AG08396 (cell line): ENCODE measurements around the gene SLC44A1.

ENCODE experiments used
- DNase-seq: peaks from one replicate; pipeline ENCODE4 v3.0.0; 2012; ENCODE audit warnings: low spot score, mixed read lengths

Gene SLC44A1

DNA sequence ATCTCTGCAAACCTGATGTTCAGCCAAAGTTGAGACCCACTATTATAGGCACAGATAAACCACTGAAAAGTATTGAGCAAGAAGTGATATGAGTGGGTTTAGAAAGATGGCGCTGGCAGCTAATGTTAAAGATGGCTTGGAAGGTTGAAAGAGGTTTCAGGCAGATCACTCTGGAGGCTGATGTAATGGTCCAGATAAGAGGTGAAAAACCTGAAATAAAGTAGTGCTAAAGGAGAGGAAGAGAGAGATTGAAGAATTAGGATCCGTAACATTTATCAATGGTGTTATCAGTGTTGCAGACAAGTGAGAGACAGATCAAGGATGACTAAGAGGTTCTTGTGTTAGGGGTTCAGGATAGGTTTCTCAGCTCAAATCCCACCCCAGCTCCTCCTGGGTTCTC, 58.3 kb downstream of the SLC44A1 start:
- no peak for DNase-seq

DNA sequence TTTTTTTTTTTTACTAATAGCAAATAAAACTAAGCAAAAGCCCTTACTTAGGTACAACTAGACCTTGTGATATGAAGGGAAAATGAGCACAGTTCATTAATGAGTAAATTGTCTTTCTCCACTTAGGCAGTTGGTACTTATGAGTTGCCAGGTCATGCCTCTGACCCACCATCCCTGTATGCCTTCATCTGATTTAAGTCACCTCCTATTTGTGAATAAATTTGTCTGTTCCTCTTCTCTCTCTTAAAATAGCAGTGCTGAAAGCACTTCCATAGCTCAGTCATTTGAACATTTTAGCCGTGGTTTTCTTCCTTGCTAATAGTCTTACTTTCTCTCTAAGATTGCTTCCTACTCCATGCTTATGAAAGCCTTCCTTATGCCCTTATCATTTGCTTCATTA, 61.4 kb downstream of the SLC44A1 start:
- no peak for DNase-seq

DNA sequence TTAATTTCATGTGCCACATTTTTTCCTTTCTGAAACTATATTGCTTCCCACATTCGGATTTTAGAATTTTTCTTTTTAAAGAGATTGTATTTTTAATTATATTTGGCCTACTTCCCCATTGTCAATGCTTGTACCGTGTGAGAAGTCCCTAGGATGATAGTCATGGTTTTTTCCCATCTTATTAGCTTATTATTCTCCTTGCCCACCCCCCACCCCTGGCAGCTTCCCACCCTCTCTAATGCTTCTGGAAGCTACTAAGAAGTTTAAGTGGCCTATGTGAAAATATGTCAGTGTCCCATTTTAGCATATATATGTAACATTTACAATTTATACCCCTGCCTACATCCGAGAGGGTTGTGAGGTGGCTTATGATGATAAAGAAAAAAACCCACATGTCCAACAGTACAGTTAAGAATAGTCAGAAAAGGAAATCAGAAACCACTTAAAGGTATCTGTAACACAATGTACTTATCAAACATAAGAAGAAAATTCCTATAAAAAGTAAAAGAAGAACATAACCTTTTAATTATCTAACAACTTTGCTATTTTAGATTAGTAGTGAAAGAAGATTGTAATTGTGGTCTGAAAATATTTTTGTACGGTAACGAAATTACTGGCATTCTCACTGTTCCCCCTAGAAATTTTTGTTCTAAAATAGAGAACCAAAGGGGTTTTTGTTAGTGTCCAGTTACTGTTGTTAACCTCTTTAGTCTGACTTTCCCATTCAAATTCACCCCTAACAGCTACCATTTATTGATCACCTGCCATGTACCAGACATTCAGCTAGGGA, 62.1 kb downstream of the SLC44A1 start:
- no peak for DNase-seq

DNA sequence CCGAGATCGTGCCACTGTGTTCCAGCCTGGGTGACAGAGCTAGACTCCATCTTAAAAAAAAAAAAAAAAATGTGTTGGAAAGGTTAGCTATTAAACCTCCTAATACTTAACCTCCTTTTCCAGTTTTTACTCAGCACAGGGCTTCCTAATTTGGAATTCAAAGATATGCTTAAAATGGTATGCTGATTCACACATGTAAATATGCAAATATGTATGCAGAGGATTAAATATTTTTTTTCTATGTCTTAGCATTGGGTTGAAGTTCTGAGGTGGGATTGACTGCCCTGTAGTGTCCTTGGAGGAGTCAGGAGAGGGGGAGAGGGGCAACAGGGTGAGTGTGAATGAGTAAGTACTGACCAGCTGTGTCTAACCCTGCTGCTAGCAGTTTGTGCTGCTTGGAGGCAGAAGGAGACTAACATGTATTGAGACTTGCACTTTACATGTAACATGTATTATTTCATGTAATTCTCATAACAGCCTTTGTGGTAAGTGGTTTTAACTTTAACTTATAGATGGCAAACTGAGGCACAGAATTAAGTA, 63.2 kb downstream of the SLC44A1 start:
- DNase-seq: no peak

DNA sequence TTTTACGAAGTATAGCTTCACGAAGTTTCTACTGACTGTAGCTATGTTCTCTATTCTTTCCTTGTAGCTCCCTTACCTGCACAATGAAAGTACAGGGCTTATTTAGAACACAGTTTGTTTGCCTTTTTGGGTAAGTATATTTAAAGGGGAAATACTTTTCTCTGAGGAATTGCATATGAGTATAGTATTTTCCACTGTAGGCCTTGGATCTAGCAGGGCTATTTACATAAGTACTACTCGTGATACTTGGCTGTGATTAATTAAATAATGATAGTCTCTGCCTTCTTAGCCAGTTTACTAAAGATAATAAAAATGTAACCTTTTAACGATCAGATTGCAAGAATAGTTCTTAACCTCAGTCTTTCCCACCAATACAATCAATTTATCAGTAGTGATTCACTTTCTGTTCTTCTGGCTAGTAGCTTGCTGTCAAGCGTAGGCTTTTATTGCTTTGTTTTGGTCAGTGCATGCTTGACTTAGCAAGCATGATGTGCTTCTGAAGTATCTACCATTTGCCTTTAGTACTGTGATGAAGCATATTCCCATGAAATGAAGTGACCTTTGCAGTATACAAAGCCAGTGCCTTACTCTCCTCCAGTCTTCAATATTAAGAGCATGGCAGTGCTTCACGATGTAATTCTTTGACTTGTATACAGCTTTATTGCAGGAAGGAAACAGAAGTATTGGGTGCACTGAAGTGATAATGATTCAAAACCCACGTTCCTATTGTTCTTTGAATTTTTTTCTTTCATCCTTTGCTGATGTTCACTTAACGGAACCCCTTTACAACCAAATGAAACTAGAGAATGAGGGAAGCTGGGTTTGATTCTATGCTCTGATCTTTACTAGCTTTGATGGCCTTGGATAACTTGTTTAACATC, 64.2 kb downstream of the SLC44A1 start:
- no peak for DNase-seq

DNA sequence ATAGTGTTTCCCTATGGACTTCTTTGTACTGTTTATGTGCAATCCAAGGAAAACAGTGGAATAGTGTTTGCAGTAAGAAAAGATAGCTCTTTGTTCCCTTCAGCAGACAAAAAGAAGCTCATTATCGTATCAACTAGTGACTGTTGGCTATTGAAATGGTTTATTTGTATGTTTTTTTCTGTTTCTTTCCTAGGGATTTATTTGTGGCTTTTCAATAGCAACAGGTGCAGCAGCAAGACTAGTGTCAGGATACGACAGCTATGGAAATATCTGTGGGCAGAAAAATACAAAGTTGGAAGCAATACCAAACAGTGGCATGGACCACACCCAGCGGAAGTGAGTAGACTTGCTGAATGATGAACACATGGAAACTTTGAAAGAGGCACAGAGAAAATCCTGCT, 65.1 kb downstream of the SLC44A1 start:
- no peak for DNase-seq

DNA sequence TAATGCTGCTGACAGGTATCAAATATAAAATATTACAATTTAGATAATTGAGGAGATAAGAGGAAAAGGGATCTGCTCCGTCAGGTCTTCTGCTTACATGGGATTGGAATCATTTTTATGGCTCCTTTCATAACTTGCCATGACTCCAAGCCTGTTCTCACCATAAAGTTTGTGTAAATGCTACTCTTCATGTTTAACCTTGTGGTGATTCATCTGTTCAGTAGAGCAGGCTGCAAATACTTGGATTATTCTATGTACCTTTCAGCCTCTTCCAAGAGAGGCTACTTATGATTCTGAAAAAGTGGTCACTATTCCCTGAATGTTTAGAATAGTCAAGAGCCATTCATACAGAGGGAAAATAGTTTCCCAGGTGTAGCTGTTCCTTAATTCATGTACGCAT, 66.9 kb downstream of the SLC44A1 start:
- no peak for DNase-seq

DNA sequence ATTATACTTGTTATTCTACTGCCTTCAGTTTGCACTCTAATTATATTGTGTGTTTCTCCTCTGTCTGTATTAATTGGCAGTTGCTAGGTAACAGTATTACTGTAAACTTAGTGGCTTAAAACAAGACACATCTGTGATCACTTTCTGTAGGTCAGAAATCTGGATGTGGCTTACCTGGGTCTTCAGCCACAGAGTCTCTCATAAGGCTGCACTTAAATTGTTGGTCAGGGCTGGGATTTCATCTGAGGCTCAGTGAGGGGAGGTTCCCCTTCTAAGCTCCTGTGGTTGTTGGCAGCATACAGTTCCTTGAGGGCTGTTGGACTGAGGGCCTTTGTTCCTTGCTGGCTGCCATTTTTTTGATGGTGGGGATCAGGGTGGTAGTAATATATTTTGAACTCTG, 68.8 kb downstream of the SLC44A1 start:
- DNase-seq: no peak

DNA sequence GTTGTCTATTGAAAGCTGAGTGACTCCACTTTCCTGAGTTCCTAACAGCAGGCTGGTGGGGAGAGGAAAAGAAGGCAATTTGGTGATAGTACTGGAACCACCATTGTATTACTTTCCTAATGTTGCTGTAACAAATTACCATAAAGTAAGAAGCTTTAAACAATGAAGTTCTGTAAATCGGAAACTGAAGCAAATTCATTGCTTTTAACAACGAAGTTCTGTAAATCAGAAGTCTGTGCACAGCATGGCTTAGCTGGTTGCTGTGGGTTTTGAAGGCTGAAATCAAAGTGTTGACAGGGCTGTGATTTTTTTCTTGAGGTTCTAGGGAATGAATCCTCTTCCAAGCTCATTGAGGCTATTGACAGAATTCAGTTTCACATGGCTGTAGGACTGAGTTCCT, 72.3 kb downstream of the SLC44A1 start:
- DNase-seq: no peak

DNA sequence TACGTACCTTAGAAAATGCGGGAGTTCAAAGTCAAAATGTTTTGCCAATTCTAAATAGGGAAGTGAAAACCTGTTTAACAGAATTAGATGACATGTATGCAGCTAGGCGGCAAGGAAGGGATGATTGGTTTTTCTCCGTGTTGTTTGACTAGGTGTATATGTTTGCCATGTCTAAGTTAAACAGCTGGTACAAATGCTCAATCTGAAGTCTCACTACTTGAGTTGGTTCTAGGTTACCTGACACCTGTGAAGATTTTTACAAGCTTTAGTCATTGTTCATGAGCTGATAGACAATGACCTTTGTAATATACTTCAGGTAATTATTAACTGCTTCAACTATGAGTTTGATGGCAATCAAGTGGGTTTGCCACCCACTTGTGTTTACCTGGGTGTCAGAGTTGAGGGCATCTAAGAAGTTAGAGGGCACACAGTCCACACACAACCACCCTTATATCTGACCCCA, 74.3 kb downstream of the SLC44A1 start:
- no peak for DNase-seq

DNA sequence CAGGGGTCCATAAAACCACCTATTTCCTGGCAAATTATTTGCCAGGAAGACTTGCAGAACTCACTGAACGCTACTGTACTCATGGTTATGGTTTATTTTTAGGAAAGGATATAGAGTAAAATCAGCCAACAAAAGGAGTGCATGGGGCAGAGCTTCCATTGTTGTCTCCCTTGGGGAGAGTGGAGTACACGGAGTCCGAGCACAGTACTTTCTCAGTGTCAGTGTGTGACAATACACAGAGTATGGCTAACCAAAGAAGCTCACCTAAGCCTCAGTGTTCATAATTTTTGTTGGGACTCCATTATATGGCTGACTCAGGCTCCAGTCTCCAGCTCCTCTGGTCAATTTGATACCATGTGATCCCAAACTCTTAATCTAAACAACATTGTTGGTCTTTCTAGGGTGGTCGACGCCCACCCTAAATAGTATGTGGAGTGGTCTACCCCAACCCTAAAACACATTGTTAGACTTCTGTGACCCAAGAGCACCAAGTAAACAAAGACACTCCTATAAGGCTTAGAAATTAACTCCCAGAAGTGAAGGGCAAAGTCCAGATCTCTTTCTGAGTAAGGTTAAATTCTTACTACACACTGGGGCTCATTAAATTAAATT, 74.9 kb downstream of the SLC44A1 start:
- DNase-seq: no peak

DNA sequence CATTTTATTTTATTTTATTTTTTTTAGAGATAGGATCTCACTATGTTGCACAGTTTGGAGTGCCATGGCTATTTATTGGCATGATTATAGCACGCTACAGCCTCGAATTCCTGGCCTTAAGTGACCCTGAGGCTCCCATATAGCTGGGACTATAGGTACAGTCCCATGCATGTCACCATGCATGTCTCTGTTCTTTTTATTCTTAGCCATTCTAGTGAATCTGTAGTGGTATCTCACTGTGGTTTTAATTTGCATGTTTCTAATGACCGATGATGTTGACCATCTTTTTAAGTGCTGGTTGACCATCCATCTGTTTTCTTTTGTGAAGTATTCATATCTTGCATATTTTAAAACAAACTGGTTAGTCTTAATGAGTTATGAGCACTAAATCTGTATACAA, 76.1 kb downstream of the SLC44A1 start:
- no peak for DNase-seq

DNA sequence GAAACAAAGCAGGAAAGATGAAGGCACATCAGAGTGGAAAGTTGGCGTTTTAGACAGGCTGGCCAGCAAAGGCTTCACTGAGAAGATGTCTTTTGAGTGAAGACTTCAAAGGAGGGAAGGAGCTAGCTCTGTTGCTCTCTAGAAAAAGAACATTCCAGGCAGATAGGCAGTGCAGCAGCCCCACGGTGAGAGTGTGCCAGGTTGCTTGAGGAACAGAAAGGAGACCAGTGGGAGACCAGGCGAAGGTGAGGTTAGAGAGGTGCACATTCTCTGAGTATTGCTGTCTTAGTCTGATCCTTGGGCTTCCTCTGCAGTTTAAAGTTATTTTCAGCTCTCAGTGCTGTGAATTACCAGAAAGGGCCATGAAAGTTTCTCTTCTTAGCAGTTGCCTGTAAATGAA, 83.8 kb downstream of the SLC44A1 start:
- no peak for DNase-seq

DNA sequence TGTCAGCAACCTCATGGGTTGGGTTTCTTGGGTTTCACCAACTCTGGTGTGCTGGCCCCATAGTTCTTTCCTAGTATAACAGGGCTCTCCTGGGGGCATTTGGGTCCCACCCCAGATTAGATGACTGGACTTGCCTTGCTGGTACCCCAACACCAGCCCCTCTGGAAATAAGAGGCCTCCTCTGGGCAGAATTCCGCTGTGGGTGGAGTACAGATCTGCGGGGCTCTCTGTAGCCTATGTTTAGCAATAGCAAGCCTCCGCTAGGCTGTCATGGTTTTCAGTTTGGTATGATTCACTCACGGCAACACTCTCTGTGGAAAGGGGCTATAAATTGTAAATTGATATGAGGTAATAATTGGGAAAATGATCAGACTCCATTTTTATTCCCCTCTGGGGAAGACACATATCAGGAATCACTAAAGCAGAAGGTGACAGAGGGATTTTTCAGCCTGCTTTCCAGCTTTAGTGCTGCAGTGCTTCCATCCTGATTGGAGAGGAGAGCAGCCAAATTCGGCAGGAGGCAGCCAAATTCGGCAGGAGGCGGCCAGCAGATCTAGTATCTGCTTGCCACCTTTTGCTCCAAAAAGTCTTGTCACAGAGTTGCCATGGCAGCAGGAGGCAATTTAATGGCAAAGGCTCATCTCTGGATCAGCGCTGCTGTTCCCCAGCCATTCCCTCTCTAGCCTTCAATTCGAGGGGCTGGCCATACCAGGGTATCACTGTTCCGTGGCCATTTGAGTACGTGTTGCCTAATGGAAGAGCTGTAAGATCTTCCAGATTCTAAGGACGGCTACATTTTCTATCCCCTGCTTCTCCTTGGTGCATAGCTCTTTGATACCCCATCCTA, 84.6 kb downstream of the SLC44A1 start:
- no peak for DNase-seq

DNA sequence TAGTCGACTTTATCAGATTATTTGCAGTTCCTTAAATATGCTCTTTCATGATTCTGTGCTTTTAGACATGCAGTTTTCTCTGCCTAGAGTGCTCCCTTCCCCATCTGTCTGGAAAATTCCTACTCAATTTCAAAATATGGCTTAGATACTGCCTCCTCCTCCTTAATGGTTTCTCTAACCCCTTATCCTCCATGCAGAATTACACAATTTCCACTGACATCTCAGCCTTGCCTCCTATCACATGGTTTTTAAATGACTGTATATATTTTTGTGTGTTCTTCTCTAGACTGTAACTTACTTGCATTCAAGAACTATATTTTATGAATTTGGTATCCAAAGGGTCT, 85.2 kb downstream of the SLC44A1 start:
- no peak for DNase-seq

DNA sequence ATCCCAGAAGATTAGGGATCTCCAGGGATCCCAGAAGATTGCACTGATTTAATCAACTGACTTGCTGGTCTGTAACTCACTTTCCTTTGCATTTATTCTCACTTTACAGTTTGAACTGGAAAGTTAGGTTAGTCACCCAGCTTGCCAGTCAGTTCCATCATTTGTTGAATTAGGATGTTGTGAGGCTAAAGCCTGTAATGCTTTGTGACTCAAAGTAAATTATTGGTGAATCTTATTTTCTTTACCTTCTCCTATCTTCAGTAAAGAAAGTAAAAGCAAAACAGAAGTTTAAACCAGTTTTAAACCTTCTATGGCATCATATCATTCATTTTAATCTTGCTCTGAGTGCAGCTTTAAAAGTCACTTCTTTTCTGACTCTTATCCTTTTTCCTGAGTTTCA, 85.8 kb downstream of the SLC44A1 start:
- DNase-seq: no peak

DNA sequence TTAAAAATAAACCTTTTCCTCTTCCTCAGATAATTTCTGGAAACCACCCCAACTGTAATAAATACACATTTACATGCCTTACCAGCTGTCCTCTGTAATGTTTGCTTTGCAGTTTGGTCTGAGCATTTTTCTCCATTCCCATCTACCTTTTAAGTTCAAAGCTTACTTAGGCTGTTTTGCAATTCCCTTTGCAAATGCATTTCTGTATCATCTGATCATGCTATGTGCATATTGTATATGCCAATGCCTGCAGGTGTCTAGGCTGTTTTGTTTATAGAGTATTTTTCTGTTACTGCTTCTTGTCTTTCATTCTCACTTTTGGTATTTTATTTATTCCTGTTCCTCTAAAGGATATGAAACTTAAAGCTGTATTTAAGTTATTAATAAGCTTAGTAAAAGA, 86.3 kb downstream of the SLC44A1 start:
- no peak for DNase-seq

DNA sequence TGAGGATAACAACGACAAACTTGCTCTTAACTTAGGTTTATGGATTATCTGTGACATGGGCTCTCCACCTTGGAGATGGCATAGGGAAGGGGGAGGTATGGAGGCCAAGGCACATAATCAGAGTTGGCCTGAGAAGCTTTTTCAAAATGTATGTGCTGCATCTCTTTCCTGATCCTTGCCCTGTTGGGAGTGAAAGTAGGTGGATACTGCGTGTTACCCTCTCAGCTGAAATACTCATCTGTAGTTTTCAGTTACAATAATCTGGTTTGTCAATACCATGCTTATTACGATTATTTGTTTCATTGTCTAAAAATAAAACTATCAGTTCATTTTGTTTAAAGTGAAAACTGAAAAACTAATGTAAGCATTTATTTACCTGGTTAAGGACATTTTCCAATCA, 86.7 kb downstream of the SLC44A1 start:
- DNase-seq: no peak

DNA sequence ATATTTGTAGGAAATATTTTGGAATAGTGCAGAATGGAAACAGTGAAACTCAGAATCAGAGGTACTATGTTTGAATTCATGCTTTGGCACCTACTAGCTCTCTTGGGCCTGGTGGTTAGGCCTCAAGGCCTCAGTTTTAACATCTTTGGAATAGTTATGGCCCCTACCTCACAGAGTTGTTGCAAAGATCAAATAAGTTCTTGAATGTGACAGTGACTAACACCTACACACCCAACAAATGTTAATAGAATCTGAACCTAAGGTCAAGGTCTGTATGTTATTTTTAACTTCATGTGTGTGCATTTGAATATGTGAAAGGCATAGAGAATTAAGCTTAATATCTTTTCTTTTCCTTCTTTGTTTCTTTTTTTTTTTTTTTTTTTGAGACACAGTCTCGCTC, 87.3 kb downstream of the SLC44A1 start:
- no peak for DNase-seq

DNA sequence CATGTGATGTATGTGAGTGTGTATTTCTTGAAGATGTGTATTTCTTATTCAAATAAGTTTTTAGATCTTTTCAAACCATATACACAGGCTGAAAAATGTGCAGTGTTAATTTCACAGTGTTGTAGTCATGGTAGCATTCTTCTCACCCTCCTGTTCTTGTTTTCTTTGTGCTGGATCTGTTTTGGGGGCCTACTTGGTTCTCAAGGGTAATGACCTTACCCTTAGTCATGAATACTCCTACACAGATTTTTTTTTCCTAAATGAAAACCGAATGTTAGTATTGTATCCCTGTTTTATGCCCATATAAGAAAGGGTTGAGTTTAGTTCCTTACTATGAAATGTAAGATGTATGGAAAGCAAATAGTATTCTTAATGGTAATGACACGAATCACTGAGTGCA, 88.0 kb downstream of the SLC44A1 start:
- no peak for DNase-seq

DNA sequence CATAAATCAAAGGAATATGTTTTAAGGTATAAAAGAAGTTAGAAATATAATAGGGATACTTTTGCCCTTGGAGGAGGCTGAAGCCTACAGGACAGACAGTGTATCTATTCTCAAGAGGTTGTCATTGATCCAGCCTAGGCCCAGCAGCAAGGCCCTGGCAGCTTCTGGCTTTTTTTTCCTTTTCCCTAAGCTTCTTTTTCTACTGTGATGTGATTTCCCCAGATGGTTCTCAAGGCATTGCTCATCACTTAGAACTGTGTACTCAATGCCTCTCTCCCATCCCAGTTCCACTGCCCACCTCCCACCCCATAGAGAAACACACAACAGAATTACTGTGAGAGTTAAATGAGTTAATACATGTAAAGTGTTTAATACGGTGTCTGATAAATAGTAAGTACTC, 88.6 kb downstream of the SLC44A1 start:
- DNase-seq: no peak

DNA sequence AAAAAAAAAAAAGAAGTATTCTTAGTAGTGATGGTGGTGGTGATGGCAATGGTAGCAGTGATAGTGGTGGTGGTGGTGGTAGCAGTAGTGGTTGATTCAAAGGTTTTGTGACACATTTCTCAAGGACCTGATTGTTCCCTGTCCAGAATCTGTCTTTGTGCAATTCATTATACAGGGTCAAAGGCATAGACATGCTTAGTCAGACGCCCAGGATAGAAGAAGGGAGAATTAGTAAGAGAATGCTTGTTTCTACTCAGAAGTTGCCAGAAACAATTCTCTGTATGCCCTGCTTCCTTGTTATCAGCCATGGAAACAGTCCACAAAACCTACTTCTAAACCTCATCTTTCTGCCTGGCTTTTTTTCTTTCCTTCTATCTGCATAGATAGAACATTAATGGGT, 89.4 kb downstream of the SLC44A1 start:
- DNase-seq: no peak
